Measurements from ENCODE around the gene ATP10B. TPM values are rescaled to one million over a fixed set of nuclear protein-coding genes. Genes with fewer than 3 reads are reported as not detected.

Gene ATP10B
- total RNA-seq, 6 experiments from 2014 or later = not detected

DNA sequence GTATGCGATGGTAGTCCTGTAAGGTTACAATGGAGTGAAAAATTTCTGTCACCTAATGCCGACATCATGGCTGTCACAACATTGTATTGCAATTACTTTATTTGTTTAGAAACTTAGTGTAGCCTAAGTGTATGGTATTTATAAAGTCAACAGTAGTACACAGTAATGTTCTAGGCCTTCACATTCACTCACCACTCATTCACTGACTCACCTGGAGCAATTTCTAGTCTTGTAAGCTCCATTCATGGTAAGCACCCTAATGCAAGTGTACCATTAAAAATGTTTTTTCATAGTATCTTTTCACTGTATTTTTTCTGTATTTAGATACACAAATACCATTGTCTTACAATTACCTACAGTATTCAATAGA lies 58.5 kb downstream of the ATP10B start:
- H3K36me3 Mint-ChIP-seq (ENCODE audit: low read depth) = no peaks in the 10 kb centered on the region
- TF ChIP-seq CTCF (IDR thresholded peaks at IDR 0.05) = no peak
- no peak for DNase-seq
- no peaks in the 10 kb centered on the region; the same call in 1 of the 2 replicates for H3K27me3 Mint-ChIP-seq (ENCODE audit: insufficient read depth)
- no peak overlapping the region for H3K4me3 Mint-ChIP-seq
- no peaks in the 10 kb centered on the region for H3K4me1 Mint-ChIP-seq (ENCODE audit: low read depth)
- H3K9me3 Mint-ChIP-seq = peaks cover 37% of the 10 kb centered on the region
- H3K27ac Mint-ChIP-seq = no peak overlapping the region

GRCh38 chr5:160792732-160793529 lies 59.1 kb downstream of the ATP10B start:
- peaks cover 36% of the 10 kb centered on the region for H3K9me3 Mint-ChIP-seq
- DNase-seq = no peak
- no peak overlapping the region for H3K27ac Mint-ChIP-seq
- no peaks in the 10 kb centered on the region for H3K4me1 Mint-ChIP-seq (ENCODE audit: low read depth)
- no peaks in the 10 kb centered on the region for H3K36me3 Mint-ChIP-seq (ENCODE audit: low read depth)
- H3K27me3 Mint-ChIP-seq (ENCODE audit: insufficient read depth) = no peaks in the 10 kb centered on the region; the same call in 1 of the 2 replicates
- H3K4me3 Mint-ChIP-seq = no peak overlapping the region
- TF ChIP-seq CTCF (IDR thresholded peaks at IDR 0.05) = no peak

GRCh38 chr5:160792281-160792680 lies 59.7 kb downstream of the ATP10B start:
- Mint-ChIP-seq H3K27me3 (ENCODE audit: insufficient read depth) (no peaks in the 10 kb centered on the region; the same call in 1 of the 2 replicates), H3K36me3 (ENCODE audit: low read depth) (no peaks in the 10 kb centered on the region)

DNA sequence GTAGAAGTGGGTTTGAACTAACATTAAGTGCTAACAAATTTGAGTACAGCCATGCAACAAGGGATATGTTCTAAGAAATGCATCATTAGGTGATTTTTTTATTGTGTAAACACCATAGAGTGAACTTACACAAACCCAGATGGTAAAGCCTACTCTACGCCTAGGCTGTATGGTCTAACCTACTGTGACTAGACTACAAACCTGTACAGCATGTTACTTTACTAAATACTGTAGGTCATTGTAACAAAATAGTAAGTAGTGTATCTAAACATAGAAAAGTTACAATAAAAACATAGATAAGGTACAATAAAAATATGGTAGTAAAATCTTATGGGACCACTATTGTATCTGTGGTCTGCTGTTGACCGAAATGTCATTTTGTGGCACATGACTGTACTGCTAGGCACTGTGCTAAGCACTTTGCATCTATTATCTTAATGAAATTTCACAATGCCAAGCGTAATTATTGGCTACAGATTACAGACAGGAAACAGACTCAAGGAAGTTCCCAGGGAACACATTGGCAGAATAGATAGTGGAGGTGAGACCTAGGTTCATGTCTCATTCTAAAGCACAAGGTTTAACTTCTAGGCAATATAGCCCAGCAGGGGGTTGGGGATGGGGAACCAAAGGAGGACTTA lies 62.7 kb downstream of the ATP10B start:
- Mint-ChIP-seq H3K9me3 (peaks cover 32% of the 10 kb centered on the region), H3K27ac (no peak overlapping the region), H3K27me3 (ENCODE audit: insufficient read depth) (no peaks in the 10 kb centered on the region; the same call in 1 of the 2 replicates), H3K4me1 (ENCODE audit: low read depth) (no peaks in the 10 kb centered on the region), H3K4me3 (no peak overlapping the region), H3K36me3 (ENCODE audit: low read depth) (no peaks in the 10 kb centered on the region)
- no peak for DNase-seq
- no peak for TF ChIP-seq CTCF (IDR thresholded peaks at IDR 0.05)

More at GRCh38 chr5:160792281-160792680, 59.7 kb downstream of the ATP10B start:
- DNase-seq = no peak
- no peak for TF ChIP-seq CTCF (IDR thresholded peaks at IDR 0.05)
- H3K9me3 Mint-ChIP-seq = peaks cover 30% of the 10 kb centered on the region
- no peak overlapping the region for H3K4me3 Mint-ChIP-seq
- H3K27ac Mint-ChIP-seq = no peak overlapping the region
- no peaks in the 10 kb centered on the region for H3K4me1 Mint-ChIP-seq (ENCODE audit: low read depth)

GRCh38 chr5:160788102-160788660 lies 63.8 kb downstream of the ATP10B start:
- DNase-seq = no peak
- Mint-ChIP-seq H3K4me1 (ENCODE audit: low read depth) (no peaks in the 10 kb centered on the region), H3K36me3 (ENCODE audit: low read depth) (no peaks in the 10 kb centered on the region), H3K9me3 (peaks cover 38% of the 10 kb centered on the region), H3K4me3 (no peak overlapping the region), H3K27ac (no peak overlapping the region), H3K27me3 (ENCODE audit: insufficient read depth) (no peaks in the 10 kb centered on the region; the same call in 1 of the 2 replicates)
- no peak for TF ChIP-seq CTCF (IDR thresholded peaks at IDR 0.05)

Data from HFFc6 (cell line).